Lower lobe of right lung (tissue), 2 donors: ENCODE measurements around the gene DDHD1. TPM values are rescaled to one million over a fixed set of nuclear protein-coding genes. Genes with fewer than 3 reads are reported as not detected.

Experiments used
- ATAC-seq, 2 donors: fragments of 200-7000 bp; cut with Tn5 transposase; one replicate each; pipeline ENCODE4 v1.9.1; 2020 to 2022; ENCODE audit warnings: mild to moderate bottlenecking in 2 of 2, moderate library complexity in 2 of 2
- DNase-seq: peaks from one replicate; pipeline ENCODE4 v3.0.0-alpha.2; 2020
- H3K27ac ChIP-seq: fragments of 200-600 bp; one replicate; pipeline ENCODE4 v1.8.0; 2022
- H3K27me3 ChIP-seq: fragments of 200-600 bp; one replicate; pipeline ENCODE4 v1.8.0; 2022; ENCODE audit warnings: low read depth
- H3K36me3 ChIP-seq: fragments of 200-600 bp; one replicate; pipeline ENCODE4 v1.8.0; 2022; ENCODE audit warnings: mild to moderate bottlenecking
- H3K4me1 ChIP-seq: fragments of 200-600 bp; one replicate; pipeline ENCODE4 v1.8.0; 2022
- H3K4me3 ChIP-seq: fragments of 200-600 bp; one replicate; pipeline ENCODE4 v1.8.0; 2022; ENCODE audit warnings: mild to moderate bottlenecking
- H3K9me3 ChIP-seq: fragments of 200-600 bp; one replicate; pipeline ENCODE4 v1.8.0; 2022
- CTCF ChIP-seq: fragments of 200-600 bp; IDR thresholded peaks from one replicate; pipeline ENCODE4 v1.8.0; 2022; ENCODE audit warnings: antibody characterized with exemption, mild to moderate bottlenecking
- intact Hi-C: fragments of 100-400 bp; cut with DNase I; formaldehyde crosslinking; loops from one replicate; pipeline ENCODE4 v1.11.0; 2022
- total RNA-seq: library from RNA; stranded (reverse); fragmentation: NEBNext Ultra II Directional; extraction: Animal tissue kit (Norgen Biotek cat#: 25700); gene quantifications from one replicate; pipeline ENCODE4 v1.2.1, GENCODE V29; 2021
- donor health status: DM: no; HTN: yes; CAD: no; lungs with severe emphysema.

DDHD1 gene
- total RNA-seq, 1 donor from 2014 or later: 32.6 TPM

DNA sequence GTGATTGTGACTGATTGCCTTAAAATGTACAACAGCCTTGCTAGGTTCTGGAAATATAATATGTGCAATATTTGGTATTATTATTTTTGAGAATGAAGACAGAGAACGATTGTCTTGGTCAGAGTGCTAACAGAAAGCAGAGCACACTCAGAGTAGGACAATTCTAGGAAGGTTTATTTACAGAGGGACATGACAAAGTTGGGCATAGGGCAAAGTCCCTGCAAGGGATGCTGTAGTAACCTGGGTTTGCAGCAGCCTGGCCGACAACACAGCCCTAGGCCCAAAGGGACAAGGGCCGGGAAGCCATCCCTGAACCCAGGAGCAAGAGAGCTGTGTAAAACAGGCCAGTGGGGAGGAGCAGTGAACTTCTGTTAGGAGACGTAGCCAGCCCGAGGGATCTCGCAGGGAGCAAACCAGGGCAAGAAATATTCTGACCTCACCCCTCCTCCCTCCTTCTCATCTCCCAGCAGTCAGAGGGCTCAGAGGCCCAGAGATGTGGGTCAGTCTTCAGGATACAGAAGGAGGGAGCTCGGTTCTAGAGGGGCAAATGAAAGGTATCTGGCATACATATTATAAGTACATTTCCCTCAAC lies 151.2 kb downstream of the DDHD1 start:
- H3K27ac ChIP-seq: no peak overlapping the region
- no peaks in the 10 kb centered on the region for H3K36me3 ChIP-seq
- no peaks in the 10 kb centered on the region for H3K9me3 ChIP-seq
- intact Hi-C loops: no loop called here
- H3K4me3 ChIP-seq: no peak overlapping the region
- H3K27me3 ChIP-seq: no peaks in the 10 kb centered on the region
- no peak for TF ChIP-seq CTCF
- peaks cover 5% of the 10 kb centered on the region for H3K4me1 ChIP-seq
- DNase-seq (no peak), ATAC-seq (no peak)

GRCh38 chr14:52998376-52999015 lies 154.6 kb downstream of the DDHD1 start:
- H3K4me3 ChIP-seq: no peak overlapping the region
- no peak for TF ChIP-seq CTCF
- no peaks in the 10 kb centered on the region for H3K36me3 ChIP-seq
- ATAC-seq: no peak
- H3K4me1 ChIP-seq: peaks cover 5% of the 10 kb centered on the region
- no peak for DNase-seq
- no peak overlapping the region for H3K27ac ChIP-seq
- intact Hi-C loops: no loop called here
- H3K9me3 ChIP-seq: no peaks in the 10 kb centered on the region
- H3K27me3 ChIP-seq: no peaks in the 10 kb centered on the region

DNA sequence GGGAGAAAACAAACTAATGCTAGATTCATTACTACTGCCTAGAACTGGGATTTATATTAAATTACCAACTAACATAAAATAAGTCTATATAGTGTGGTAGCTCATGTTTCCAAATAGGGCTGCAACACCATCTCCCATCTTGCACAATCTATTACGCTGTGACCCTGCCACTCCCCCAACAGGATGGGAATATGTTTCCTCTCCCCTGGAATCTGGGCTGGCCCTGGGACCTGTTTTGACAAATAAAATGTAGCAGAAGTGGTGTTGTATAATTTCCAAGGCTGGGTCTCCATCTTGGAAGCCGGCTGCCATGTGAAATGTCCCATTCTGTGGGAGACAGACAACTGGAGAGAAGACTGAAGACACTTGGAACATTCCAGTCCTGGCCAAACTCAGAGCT lies 156.6 kb downstream of the DDHD1 start:
- intact Hi-C loops: no loop called here
- H3K9me3 ChIP-seq: no peaks in the 10 kb centered on the region
- H3K27ac ChIP-seq: no peak overlapping the region
- H3K4me1 ChIP-seq: peaks cover 5% of the 10 kb centered on the region
- no peak for DNase-seq
- no peak overlapping the region for H3K4me3 ChIP-seq
- ATAC-seq: peak in 1 of 2 donors; percentile 44
- no peak for TF ChIP-seq CTCF
- no peaks in the 10 kb centered on the region for H3K27me3 ChIP-seq
- H3K36me3 ChIP-seq: no peaks in the 10 kb centered on the region

DNA sequence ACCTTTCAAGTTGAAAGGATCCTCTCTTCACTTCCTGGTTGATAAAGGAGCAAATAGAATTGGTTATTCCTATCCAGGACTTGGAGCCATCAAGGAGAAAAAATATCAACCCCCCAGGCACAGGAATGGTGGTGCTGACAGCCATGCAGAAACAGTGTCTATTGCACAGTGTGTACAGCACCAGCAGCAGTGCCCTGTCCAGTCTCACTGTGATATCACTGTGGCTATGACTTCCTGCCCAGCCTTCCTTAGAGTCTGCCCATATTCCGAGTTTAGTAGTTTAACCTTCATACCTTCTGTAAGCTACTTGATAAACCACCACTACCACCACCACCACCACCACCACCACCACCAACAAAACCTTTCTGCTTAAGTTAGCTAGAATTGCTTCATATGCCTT lies 157.1 kb downstream of the DDHD1 start:
- DNase-seq (no peak), ATAC-seq (peak in 1 of 2 donors; percentile 30)
- H3K27ac ChIP-seq: no peak overlapping the region
- no peaks in the 10 kb centered on the region for H3K27me3 ChIP-seq
- H3K4me1 ChIP-seq: peaks cover 5% of the 10 kb centered on the region
- no peak overlapping the region for H3K4me3 ChIP-seq
- H3K36me3 ChIP-seq: no peaks in the 10 kb centered on the region
- intact Hi-C loops: no loop called here
- no peaks in the 10 kb centered on the region for H3K9me3 ChIP-seq
- TF ChIP-seq CTCF: no peak

GRCh38 chr14:52992236-52992870 lies 160.8 kb downstream of the DDHD1 start:
- TF ChIP-seq CTCF: no peak
- no peak overlapping the region for H3K27ac ChIP-seq
- no peaks in the 10 kb centered on the region for H3K4me1 ChIP-seq
- DNase-seq (no peak), ATAC-seq (no peak)
- no peaks in the 10 kb centered on the region for H3K36me3 ChIP-seq
- H3K9me3 ChIP-seq: no peaks in the 10 kb centered on the region
- H3K27me3 ChIP-seq: no peaks in the 10 kb centered on the region
- intact Hi-C loops: no loop called here
- no peak overlapping the region for H3K4me3 ChIP-seq
